GM12878 (cell line): ENCODE results near the gene B3GALT5. TPM values are rescaled to one million over a fixed set of nuclear protein-coding genes. Genes with fewer than 3 reads are reported as not detected.

ENCODE experiments used
- ATAC-seq: fragments of 200-7000 bp; cut with Tn5 transposase; 3 replicates; pipeline ENCODE4 v1.9.1; 2020; ENCODE audit warnings: mild to moderate bottlenecking, moderate library complexity
- BruUV-seq: library from RNA; stranded (reverse); fragments of 400-500 nt; replicated peaks from 2 replicates; lab custom pipeline; 2021; lab: Mats Ljungman, UMichigan
- CTCF ChIA-PET: fragments of 300-600 bp; sonication (Branson Sonifier 250); formaldehyde crosslinking; extraction: SDS; loops from one replicate; lab custom pipeline; 2021; ENCODE audit warnings: inconsistent platforms; lab: Yijun Ruan, JAX
- POLR2A ChIA-PET: fragments of 350-600 bp; formaldehyde crosslinking; extraction: SDS; loops from one replicate; lab custom pipeline; 2021; ENCODE audit warnings: inconsistent platforms; lab: Charles Lee
- RAD21 ChIA-PET: fragments of 300-600 bp; sonication (Branson Sonifier 250); formaldehyde crosslinking; loops from one replicate; lab custom pipeline; 2023; ENCODE audit warnings: antibody characterized with exemption; ENCODE audit not compliant: unreplicated experiment; lab: Charles Lee
- SMC1A ChIA-PET: fragments of 300-600 bp; sonication (Branson Sonifier 250); formaldehyde crosslinking; loops from one replicate; lab custom pipeline; 2023; ENCODE audit not compliant: unreplicated experiment, uncharacterized antibody; lab: Charles Lee
- DNase-seq: peaks from one replicate; pipeline ENCODE4 v3.0.0-alpha.2; 2011; ENCODE audit warnings: low read depth, low spot score
- FAIRE-seq: peaks from 3 replicates; lab custom pipeline; 2011; peaks lifted over from hg19 to GRCh38; lab: Jason Lieb, UNC
- H2AFZ ChIP-seq: 2 replicates; pipeline ENCODE4 v1.6.0; 2011; ENCODE audit warnings: low read depth, low read length, control low read depth; ENCODE audit not compliant: control insufficient read depth
- H3K27ac ChIP-seq: 2 replicates; pipeline ENCODE4 v1.5.1; 2011; ENCODE audit warnings: control low read depth; ENCODE audit not compliant: control insufficient read depth, insufficient read depth
- H3K27me3 ChIP-seq, 2 experiments: replicated peaks in 1 of 2; 2 replicates each; pipeline versions ENCODE4 v1.6.0 to v1.6.1; 2011; ENCODE audit warnings: low read length in 1 of 2; ENCODE audit not compliant: control insufficient read depth in 2 of 2, insufficient read depth in 2 of 2
- H3K36me3 ChIP-seq, 2 experiments: 2 replicates each; pipeline ENCODE4 v1.5.1; 2011; ENCODE audit warnings: low read length in 1 of 2; ENCODE audit not compliant: control insufficient read depth in 2 of 2, insufficient read depth in 2 of 2
- H3K4me1 ChIP-seq: 2 replicates; pipeline ENCODE4 v1.6.1; 2011; ENCODE audit warnings: mild to moderate bottlenecking, low read length, moderate library complexity, mixed read lengths; ENCODE audit not compliant: control insufficient read depth, insufficient read depth
- H3K4me2 ChIP-seq: 2 replicates; pipeline ENCODE4 v1.6.0; 2011; ENCODE audit warnings: control low read depth; ENCODE audit not compliant: control insufficient read depth, insufficient read depth
- H3K4me3 ChIP-seq: fragments of 200-600 bp; sonication (generic); 2 replicates; pipeline ENCODE4 v1.5.1; 2016
- H3K79me2 ChIP-seq: 2 replicates; pipeline ENCODE4 v1.6.0; 2011; ENCODE audit warnings: low read length; ENCODE audit not compliant: control insufficient read depth, insufficient read depth
- H3K9ac ChIP-seq: 2 replicates; pipeline ENCODE4 v1.8.0; 2011; ENCODE audit warnings: low read length, control low read depth, mixed read lengths; ENCODE audit not compliant: control insufficient read depth, insufficient read depth
- H3K9me3 ChIP-seq: replicated peaks from 3 replicates; pipeline ENCODE4 v1.5.1; 2011; ENCODE audit warnings: mild to moderate bottlenecking, low read length; ENCODE audit not compliant: control insufficient read depth, insufficient read depth
- H4K20me1 ChIP-seq: 2 replicates; pipeline ENCODE4 v1.6.0; 2011; ENCODE audit not compliant: control insufficient read depth, insufficient read depth
- ATF3 ChIP-seq: IDR thresholded peaks from 2 replicates; pipeline ENCODE4 v1.6.1; 2011; ENCODE audit warnings: low read depth, mild to moderate bottlenecking, low read length, moderate library complexity, borderline replicate concordance; ENCODE audit errors: extremely low read depth
- CEBPZ ChIP-seq: fragments of 150-350 bp; IDR thresholded peaks from 2 replicates; pipeline ENCODE4 v1.6.1; 2016; ENCODE audit warnings: low read depth, low read length
- GATAD2B ChIP-seq: fragments of 450-650 bp; conservative IDR thresholded peaks from 2 replicates; pipeline ENCODE4 v1.6.1; 2017; ENCODE audit warnings: low read depth, mild to moderate bottlenecking, moderate library complexity
- KDM1A ChIP-seq: fragments of 200-600 bp; sonication (generic); IDR thresholded peaks from 2 replicates; pipeline ENCODE4 v1.6.1; 2016; ENCODE audit warnings: borderline replicate concordance
- MLLT1 ChIP-seq: fragments of 450-650 bp; IDR thresholded peaks from 2 replicates; pipeline ENCODE4 v1.6.1; 2016; ENCODE audit warnings: mild to moderate bottlenecking
- MTA2 ChIP-seq: fragments of 450-650 bp; IDR thresholded peaks from 2 replicates; pipeline ENCODE4 v1.6.1; 2016; ENCODE audit warnings: low read depth, mild to moderate bottlenecking, moderate library complexity
- MYC ChIP-seq: IDR thresholded peaks from 2 replicates; pipeline ENCODE4 v1.6.1; 2011; ENCODE audit warnings: mild to moderate bottlenecking, low read length, moderate library complexity, inconsistent platforms; ENCODE audit not compliant: insufficient read depth, insufficient replicate concordance, insufficient read length, severe bottlenecking
- RELB ChIP-seq: fragments of 450-650 bp; IDR thresholded peaks from 2 replicates; pipeline ENCODE4 v1.6.1; 2017; ENCODE audit warnings: low read depth, mild to moderate bottlenecking, moderate library complexity
- ZNF217 ChIP-seq: fragments of 450-650 bp; IDR thresholded peaks from 2 replicates; pipeline ENCODE4 v1.6.1; 2017; ENCODE audit warnings: antibody characterized with exemption, mild to moderate bottlenecking
- WGBS: methylation state at CpG from one replicate; pipeline ENCODE4 v1.1.6; 2016; ENCODE audit warnings: low lambda C conversion rate; ENCODE audit not compliant: insufficient replicate concordance, insufficient coverage; ENCODE audit errors: missing lambda C conversion rate; 5-methylcytosine and 5-hydroxymethylcytosine counted together
- in situ Hi-C: fragments of 300-500 bp; cut with MboI; formaldehyde crosslinking; loops from 9 replicates; pipeline ENCODE4 v1.14.3; 2018; ENCODE audit warnings: mixed read lengths
- intact Hi-C: fragments of 100-400 bp; cut with micrococcal nuclease; formaldehyde crosslinking; loops from one replicate; pipeline ENCODE4 v1.14.2; 2022; ENCODE audit not compliant: unreplicated experiment
- polyA plus RNA-seq, 11 experiments: library from polyadenylated mRNA; depleted of rRNA in 4 of 11; unstranded in 6 of 11; stranded (reverse) in 5 of 11; fragments of >200 nt; fragmentation: Nextera tagmentation in 4 of 11; fragmentation: Illumina TruSeq in 1 of 11; extraction: Ambion mirVana in 4 of 11; extraction: Trizol in 1 of 11; gene quantifications; 1 replicate in 1 of 11; 2 replicates in 10 of 11; pipeline versions ENCODE4 v1.2.1 to v1.2.3, GENCODE V29; 2011 to 2016; ENCODE audit warnings: inconsistent platforms in 2 of 11, missing spikeins in 2 of 11, low read depth in 1 of 11
- total RNA-seq, 4 experiments: library from RNA; depleted of rRNA in 3 of 4; stranded (reverse); fragments of >200 nt in 3 of 4; fragmentation: Illumina TruSeq in 1 of 4; extraction: Trizol in 1 of 4; gene quantifications; 2 replicates each; pipeline versions ENCODE4 v1.2.1 to v1.2.3, GENCODE V29; 2013 to 2021
- TF ChIP-seq, protein P1 (sequence below): IDR thresholded peaks from 2 replicates; pipeline ENCODE4 v1.6.1; 2012; ENCODE audit warnings: low read depth, low read length, improper control_type of control experiment
- TF ChIP-seq, protein P2 (sequence below): fragments of 450-650 bp; IDR thresholded peaks from 2 replicates; pipeline ENCODE4 v1.6.1; 2018; ENCODE audit warnings: borderline replicate concordance, mild to moderate bottlenecking; ENCODE audit not compliant: partially characterized antibody

Gene B3GALT5
- total and polyA plus RNA-seq, 10 of the 15 experiments (the other 5 are each of a cell fraction or from before 2014, with no cell fraction given), result 0.03 to 0.04 TPM; not detected in 8

- TF ChIP-seq RELB, result no peak
- TF ChIP-seq KDM1A, result no peak
- TF ChIP-seq CEBPZ, result no peak
- TF ChIP-seq, protein P1, sequence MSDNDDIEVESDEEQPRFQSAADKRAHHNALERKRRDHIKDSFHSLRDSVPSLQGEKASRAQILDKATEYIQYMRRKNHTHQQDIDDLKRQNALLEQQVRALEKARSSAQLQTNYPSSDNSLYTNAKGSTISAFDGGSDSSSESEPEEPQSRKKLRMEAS, result no peak
- TF ChIP-seq MTA2, result no peak
- no peak for TF ChIP-seq MYC
- no peak for TF ChIP-seq GATAD2B
- TF ChIP-seq ZNF217, result no peak
These were observed 34.7 kb downstream of the B3GALT5 start (continued) for GRCh38 chr21:39647476-39647875.

DNA sequence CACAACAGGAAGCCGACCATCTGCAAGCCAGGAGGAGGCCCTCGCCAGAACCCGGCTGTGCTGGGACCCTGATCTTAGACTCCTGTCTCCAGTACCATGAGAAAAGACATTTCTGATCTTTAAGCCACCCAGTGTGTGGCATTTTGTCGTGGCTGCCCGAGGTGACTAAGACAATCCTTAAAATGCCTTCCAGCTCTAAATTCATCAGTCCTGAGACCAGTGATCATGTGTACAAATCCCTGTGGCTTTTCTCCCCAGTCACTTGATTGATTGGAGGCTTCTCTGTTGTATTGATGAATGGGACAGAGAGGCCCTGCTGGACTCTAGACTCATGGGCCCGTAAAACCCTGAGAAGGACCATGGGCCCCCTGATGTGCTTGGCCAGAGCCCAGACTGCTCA, 36.1 kb downstream of the B3GALT5 start:
- Histone ChIP-seq H3K4me1 (no peaks in the 10 kb centered on the region), H3K79me2 (no peaks in the 10 kb centered on the region), H3K9me3 (no peaks in the 10 kb centered on the region; the same call in 2 of the 3 replicates), H3K4me2 (no peak overlapping the region), H3K36me3 (no peaks in the 10 kb centered on the region), H4K20me1 (no peaks in the 10 kb centered on the region), H2AFZ (no peak overlapping the region), H3K9ac (no peak overlapping the region), H3K4me3 (no peak overlapping the region), H3K27me3 (no peaks in the 10 kb centered on the region), H3K27ac (no peak overlapping the region)
- ChIA-PET RAD21 (no interaction called here), POLR2A (no interaction called here), SMC1A (no interaction called here), CTCF (no interaction called here)
- no TSS peak for BruUV-seq
- intact Hi-C loops, result no loop called here
- DNase-seq, result no peak
- in situ Hi-C loops, result no loop called here
- WGBS, result 44% methylated on average over 6 of the region's 6 CpGs
- ATAC-seq, result no peak
- no peak for FAIRE-seq
- TF ChIP-seq, protein P2, sequence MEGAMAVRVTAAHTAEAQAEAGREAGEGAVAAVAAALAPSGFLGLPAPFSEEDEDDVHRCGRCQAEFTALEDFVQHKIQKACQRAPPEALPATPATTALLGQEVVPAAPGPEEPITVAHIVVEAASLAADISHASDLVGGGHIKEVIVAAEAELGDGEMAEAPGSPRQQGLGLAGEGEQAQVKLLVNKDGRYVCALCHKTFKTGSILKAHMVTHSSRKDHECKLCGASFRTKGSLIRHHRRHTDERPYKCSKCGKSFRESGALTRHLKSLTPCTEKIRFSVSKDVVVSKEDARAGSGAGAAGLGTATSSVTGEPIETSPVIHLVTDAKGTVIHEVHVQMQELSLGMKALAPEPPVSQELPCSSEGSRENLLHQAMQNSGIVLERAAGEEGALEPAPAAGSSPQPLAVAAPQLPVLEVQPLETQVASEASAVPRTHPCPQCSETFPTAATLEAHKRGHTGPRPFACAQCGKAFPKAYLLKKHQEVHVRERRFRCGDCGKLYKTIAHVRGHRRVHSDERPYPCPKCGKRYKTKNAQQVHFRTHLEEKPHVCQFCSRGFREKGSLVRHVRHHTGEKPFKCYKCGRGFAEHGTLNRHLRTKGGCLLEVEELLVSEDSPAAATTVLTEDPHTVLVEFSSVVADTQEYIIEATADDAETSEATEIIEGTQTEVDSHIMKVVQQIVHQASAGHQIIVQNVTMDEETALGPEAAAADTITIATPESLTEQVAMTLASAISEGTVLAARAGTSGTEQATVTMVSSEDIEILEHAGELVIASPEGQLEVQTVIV, result no peak
- TF ChIP-seq ATF3 (no peak), MLLT1 (no peak)
